ENCODE data around the gene IYD. TPM values are rescaled to one million over a fixed set of nuclear protein-coding genes. Genes with fewer than 3 reads are reported as not detected.

The IYD gene
- total and polyA plus RNA-seq, 10 of the 15 experiments (the other 5 are each of a cell fraction or from before 2014, with no cell fraction given): 0.07 TPM; not detected in 9

GRCh38 chr6:150450918-150451317 lies 82.1 kb downstream of the IYD start:
- intact Hi-C loops (cut with micrococcal nuclease; ENCODE audit: unreplicated experiment) (no loop called here), in situ Hi-C loops (cut with MboI) (no loop called here)
- Histone ChIP-seq H3K4me1 (ENCODE audit: control insufficient read depth, insufficient read depth, low read length) (no peaks in the 10 kb centered on the region), H3K4me3 (no peak overlapping the region), H2AFZ (ENCODE audit: control insufficient read depth, low read depth, low read length) (no peak overlapping the region), H3K9ac (ENCODE audit: control insufficient read depth, insufficient read depth, low read length) (no peak overlapping the region), H3K27ac (ENCODE audit: control insufficient read depth, insufficient read depth) (no peak overlapping the region), H3K27me3 (replicated peaks in 1 of 2; ENCODE audit: control insufficient read depth in 2 of 2, insufficient read depth in 2 of 2, low read length in 1 of 2) (no peaks in the 10 kb centered on the region), H3K36me3 (ENCODE audit: control insufficient read depth in 2 of 2, insufficient read depth in 2 of 2, low read length in 1 of 2) (no peaks in the 10 kb centered on the region), H3K79me2 (ENCODE audit: control insufficient read depth, insufficient read depth, low read length) (no peaks in the 10 kb centered on the region), H4K20me1 (ENCODE audit: control insufficient read depth, insufficient read depth) (no peaks in the 10 kb centered on the region), H3K4me2 (ENCODE audit: control insufficient read depth, insufficient read depth) (no peak overlapping the region), H3K9me3 (replicated peaks; ENCODE audit: control insufficient read depth, insufficient read depth, low read length) (no peaks in the 10 kb centered on the region)
- ChIA-PET POLR2A (no interaction called here), RAD21 (ENCODE audit: unreplicated experiment) (no interaction called here), CTCF (no interaction called here), SMC1A (ENCODE audit: uncharacterized antibody, unreplicated experiment) (no interaction called here)
- WGBS (ENCODE audit: insufficient coverage, insufficient replicate concordance, low lambda C conversion rate, missing lambda C conversion rate): 20% methylated on average over 3 of the region's 3 CpGs
- FAIRE-seq: no peak
- no TSS peak for BruUV-seq (replicated peaks)
- DNase-seq (ENCODE audit: low read depth, low spot score): no peak
- TF ChIP-seq CHD4 (IDR thresholded peaks at IDR 0.05) (no peak), NR2F1 (conservative IDR thresholded peaks at IDR 0.05) (no peak), TCF7 (IDR thresholded peaks at IDR 0.05; ENCODE audit: borderline replicate concordance) (no peak), NBN (IDR thresholded peaks at IDR 0.05) (no peak), NR2C1 (IDR thresholded peaks at IDR 0.05) (no peak), REST (IDR thresholded peaks at IDR 0.05; ENCODE audit: low read depth, low read length) (no peak), ETV6 (conservative IDR thresholded peaks at IDR 0.05 in 1 of 2, IDR thresholded peaks at IDR 0.05 in 1 of 2; ENCODE audit: borderline replicate concordance in 1 of 2, low read depth in 1 of 2) (no peak), BCL3 (IDR thresholded peaks at IDR 0.05; ENCODE audit: borderline replicate concordance, insufficient read depth, low read depth, low read length, poor library complexity, severe bottlenecking) (no peak), MYB (IDR thresholded peaks at IDR 0.05; ENCODE audit: borderline replicate concordance, low read depth, low read length) (no peak), ASH2L (IDR thresholded peaks at IDR 0.05; ENCODE audit: borderline replicate concordance, low read depth) (no peak), ZZZ3 (IDR thresholded peaks at IDR 0.05; ENCODE audit: control insufficient read depth, insufficient read length, low read depth) (no peak), RBBP5 (conservative IDR thresholded peaks at IDR 0.05) (no peak), SIX5 (IDR thresholded peaks at IDR 0.05; ENCODE audit: low read depth, low read length, severe bottlenecking) (no peak)
- ATAC-seq: no peak
